Measurements from ENCODE around the gene PDE1A.

PDE1A gene

DNA sequence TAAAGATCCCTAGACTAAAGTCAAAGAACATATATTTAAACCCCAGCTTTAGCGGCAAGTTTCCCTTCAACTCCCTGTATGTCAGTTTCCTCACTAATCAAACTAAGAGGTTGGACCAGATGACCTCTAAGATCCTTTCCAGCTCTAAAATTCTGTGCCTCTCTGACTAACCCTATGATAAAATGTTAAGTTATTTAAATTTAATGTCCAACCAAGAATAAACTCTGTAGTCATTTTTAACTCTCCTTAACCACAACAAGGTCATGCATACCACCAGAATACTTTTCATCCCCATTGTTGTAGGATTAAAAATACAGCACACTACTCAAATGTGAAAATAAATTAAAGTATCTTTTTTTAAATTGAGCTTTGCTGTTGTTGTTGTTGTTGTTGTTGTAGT is 5.2 kb upstream of the PDE1A start:
- H3K4me3 Mint-ChIP-seq = no peak overlapping the region
- H3K27me3 Mint-ChIP-seq = no peaks in the 10 kb centered on the region
- H3K36me3 Mint-ChIP-seq (ENCODE audit: insufficient read depth) = no peaks in the 10 kb centered on the region
- H3K4me1 Mint-ChIP-seq = no peaks in the 10 kb centered on the region
- DNase-seq (ENCODE audit: low spot score in 2 of 2) (no peak), ATAC-seq (replicated peaks; ENCODE audit: extremely low read depth, poor library complexity, severe bottlenecking) (no peak)
- peaks cover 16% of the 10 kb centered on the region for H3K9me3 Mint-ChIP-seq
- no peak overlapping the region for H3K27ac Mint-ChIP-seq (ENCODE audit: low read depth)

DNA sequence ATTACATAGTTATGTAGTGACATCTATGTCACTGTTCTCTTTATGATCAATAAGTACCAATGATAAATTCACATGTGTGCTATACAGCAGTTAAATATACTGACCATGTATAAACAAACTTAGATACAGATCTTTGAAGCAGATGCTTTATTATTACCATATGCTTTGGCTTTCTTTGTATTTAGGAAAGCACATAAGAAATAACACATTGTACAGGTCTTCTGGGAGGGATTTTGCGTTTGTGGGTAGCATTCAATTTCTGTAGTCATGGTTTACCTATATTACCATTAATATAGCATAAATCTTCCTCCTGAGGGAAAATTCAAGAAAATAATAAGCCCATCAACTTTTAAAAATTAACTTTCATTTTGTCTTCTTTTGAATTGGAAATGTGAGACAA is 1.6 kb upstream of the PDE1A start:
- ATAC-seq (replicated peaks; ENCODE audit: extremely low read depth, poor library complexity, severe bottlenecking) (no peak), DNase-seq (ENCODE audit: low spot score in 2 of 2) (no peak)
- Mint-ChIP-seq H3K9me3 (peaks cover 11% of the 10 kb centered on the region), H3K27ac (ENCODE audit: low read depth) (no peak overlapping the region), H3K4me1 (no peaks in the 10 kb centered on the region), H3K4me3 (no peak overlapping the region), H3K27me3 (no peaks in the 10 kb centered on the region), H3K36me3 (ENCODE audit: insufficient read depth) (no peaks in the 10 kb centered on the region)

- Mint-ChIP-seq H3K4me3 (no peak overlapping the region), H3K9me3 (peaks cover 5% of the 10 kb centered on the region), H3K4me1 (no peaks in the 10 kb centered on the region), H3K36me3 (ENCODE audit: insufficient read depth) (no peaks in the 10 kb centered on the region), H3K27ac (ENCODE audit: low read depth) (no peak overlapping the region), H3K27me3 (no peaks in the 10 kb centered on the region)
- DNase-seq (ENCODE audit: low spot score in 2 of 2) = no peak
- no peak for ATAC-seq (replicated peaks; ENCODE audit: extremely low read depth, poor library complexity, severe bottlenecking)
Observed at GRCh38 chr2:182426082-182426917, 536 bp downstream of the PDE1A start.

GRCh38 chr2:182422864-182423263 is 4.0 kb downstream of the PDE1A start:
- H3K36me3 Mint-ChIP-seq (ENCODE audit: insufficient read depth) = no peaks in the 10 kb centered on the region
- H3K27me3 Mint-ChIP-seq = no peaks in the 10 kb centered on the region
- H3K4me1 Mint-ChIP-seq = no peaks in the 10 kb centered on the region
- ATAC-seq (replicated peaks; ENCODE audit: extremely low read depth, poor library complexity, severe bottlenecking) (no peak), DNase-seq (ENCODE audit: low spot score in 2 of 2) (no peak)
- no peak overlapping the region for H3K4me3 Mint-ChIP-seq
- no peak overlapping the region for H3K27ac Mint-ChIP-seq (ENCODE audit: low read depth)
- no peaks in the 10 kb centered on the region for H3K9me3 Mint-ChIP-seq

- Mint-ChIP-seq H3K27ac (ENCODE audit: low read depth) (no peak overlapping the region), H3K4me3 (no peak overlapping the region), H3K36me3 (ENCODE audit: insufficient read depth) (no peaks in the 10 kb centered on the region), H3K9me3 (no peaks in the 10 kb centered on the region), H3K4me1 (no peaks in the 10 kb centered on the region), H3K27me3 (no peaks in the 10 kb centered on the region)
- DNase-seq (ENCODE audit: low spot score in 2 of 2) (no peak), ATAC-seq (replicated peaks; ENCODE audit: extremely low read depth, poor library complexity, severe bottlenecking) (no peak)
Observed at GRCh38 chr2:182420669-182421068, 6.2 kb downstream of the PDE1A start.

DNA sequence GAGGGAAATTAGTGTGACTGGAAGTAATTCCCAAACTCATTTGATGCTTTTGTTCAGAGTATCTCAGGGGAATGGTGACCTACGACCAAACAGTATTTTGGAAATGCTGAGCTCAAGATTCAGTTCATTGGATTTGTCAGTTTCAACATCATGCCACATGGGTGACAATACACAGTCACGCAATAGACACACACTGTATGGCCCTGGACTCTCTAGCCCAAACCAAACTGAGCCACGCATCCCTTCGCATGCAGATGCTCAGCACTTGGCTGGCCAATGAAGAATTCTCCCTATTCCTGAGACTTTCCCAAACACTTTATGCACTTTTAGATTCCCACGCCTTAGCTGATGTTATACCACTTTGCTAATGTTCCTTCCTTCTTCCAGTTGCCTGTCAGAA is 10.0 kb downstream of the PDE1A start:
- Mint-ChIP-seq H3K27me3 (no peaks in the 10 kb centered on the region), H3K4me1 (no peaks in the 10 kb centered on the region), H3K27ac (ENCODE audit: low read depth) (no peak overlapping the region), H3K9me3 (no peaks in the 10 kb centered on the region), H3K36me3 (ENCODE audit: insufficient read depth) (no peaks in the 10 kb centered on the region), H3K4me3 (no peak overlapping the region)
- ATAC-seq (replicated peaks; ENCODE audit: extremely low read depth, poor library complexity, severe bottlenecking) (no peak), DNase-seq (ENCODE audit: low spot score in 2 of 2) (no peak)

DNA sequence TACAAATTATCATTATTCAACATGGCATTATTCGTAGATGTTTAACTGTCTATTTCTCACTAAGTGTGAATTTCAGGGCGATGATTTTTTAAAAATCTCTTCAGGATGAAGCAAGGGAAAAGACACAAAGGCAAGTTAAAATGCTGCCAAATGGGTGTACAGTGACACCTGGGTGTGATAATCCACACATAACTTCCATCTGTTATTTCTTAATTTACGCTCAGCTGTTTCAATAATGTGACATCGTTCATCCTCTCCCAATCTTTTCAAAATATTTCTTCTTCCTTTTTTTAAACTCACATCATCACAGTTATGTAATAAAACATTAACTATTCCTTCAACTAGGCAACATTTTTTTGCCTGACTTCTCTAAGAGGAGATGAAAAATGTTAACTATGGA is 10.6 kb downstream of the PDE1A start:
- H3K27me3 Mint-ChIP-seq = no peaks in the 10 kb centered on the region
- H3K4me1 Mint-ChIP-seq = no peaks in the 10 kb centered on the region
- no peak overlapping the region for H3K4me3 Mint-ChIP-seq
- no peak for ATAC-seq (replicated peaks; ENCODE audit: extremely low read depth, poor library complexity, severe bottlenecking)
- H3K36me3 Mint-ChIP-seq (ENCODE audit: insufficient read depth) = no peaks in the 10 kb centered on the region
- no peak for DNase-seq (ENCODE audit: low spot score in 2 of 2)
- H3K27ac Mint-ChIP-seq (ENCODE audit: low read depth) = no peak overlapping the region
- no peaks in the 10 kb centered on the region for H3K9me3 Mint-ChIP-seq

DNA sequence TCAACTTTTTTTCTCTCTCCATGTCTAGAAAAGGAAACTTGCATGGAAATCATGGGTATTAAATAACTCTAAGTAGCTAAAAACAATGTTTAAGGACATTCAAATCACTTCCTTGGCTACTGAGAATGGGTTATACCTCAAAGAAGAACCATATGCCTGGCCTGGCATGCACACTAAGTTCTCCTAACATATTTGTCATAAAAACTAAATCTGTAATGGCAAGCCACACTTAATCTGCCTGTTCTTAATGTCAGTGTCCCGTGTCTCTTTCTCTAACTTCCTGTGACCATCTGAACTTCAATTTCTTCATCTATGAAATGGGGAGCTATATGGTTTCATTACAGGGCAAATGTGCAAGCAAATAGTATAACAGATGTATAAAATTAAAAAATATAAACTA is 11.1 kb downstream of the PDE1A start:
- Mint-ChIP-seq H3K27ac (ENCODE audit: low read depth) (no peak overlapping the region), H3K36me3 (ENCODE audit: insufficient read depth) (no peaks in the 10 kb centered on the region), H3K27me3 (no peaks in the 10 kb centered on the region), H3K4me1 (no peaks in the 10 kb centered on the region), H3K4me3 (no peak overlapping the region), H3K9me3 (no peaks in the 10 kb centered on the region)
- ATAC-seq (replicated peaks; ENCODE audit: extremely low read depth, poor library complexity, severe bottlenecking) (no peak), DNase-seq (ENCODE audit: low spot score in 2 of 2) (no peak)

DNA sequence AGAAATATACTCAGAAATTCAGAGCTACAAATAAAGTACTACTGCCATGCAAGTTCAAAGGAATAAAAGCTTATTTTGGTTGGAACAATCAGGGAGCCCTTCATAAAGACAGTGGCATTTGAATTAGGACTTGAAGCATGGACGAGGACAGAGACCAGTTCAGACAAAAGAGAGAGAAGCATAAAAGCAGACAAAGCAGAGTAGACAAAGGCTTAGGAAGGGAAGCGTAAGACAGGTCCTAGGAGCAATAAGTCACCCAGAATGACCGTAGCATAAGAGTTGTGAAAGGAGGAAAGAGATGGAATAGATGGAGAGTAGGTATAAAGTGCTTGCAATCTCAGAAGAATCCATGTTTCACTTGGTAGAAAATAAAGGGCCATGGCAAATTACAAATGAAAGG is 14.0 kb downstream of the PDE1A start:
- Mint-ChIP-seq H3K27me3 (no peaks in the 10 kb centered on the region), H3K36me3 (ENCODE audit: insufficient read depth) (no peaks in the 10 kb centered on the region), H3K9me3 (peaks cover 8% of the 10 kb centered on the region), H3K4me3 (no peak overlapping the region), H3K27ac (ENCODE audit: low read depth) (no peak overlapping the region), H3K4me1 (no peaks in the 10 kb centered on the region)
- DNase-seq (ENCODE audit: low spot score in 2 of 2) = no peak
- no peak for ATAC-seq (replicated peaks; ENCODE audit: extremely low read depth, poor library complexity, severe bottlenecking)

DNA sequence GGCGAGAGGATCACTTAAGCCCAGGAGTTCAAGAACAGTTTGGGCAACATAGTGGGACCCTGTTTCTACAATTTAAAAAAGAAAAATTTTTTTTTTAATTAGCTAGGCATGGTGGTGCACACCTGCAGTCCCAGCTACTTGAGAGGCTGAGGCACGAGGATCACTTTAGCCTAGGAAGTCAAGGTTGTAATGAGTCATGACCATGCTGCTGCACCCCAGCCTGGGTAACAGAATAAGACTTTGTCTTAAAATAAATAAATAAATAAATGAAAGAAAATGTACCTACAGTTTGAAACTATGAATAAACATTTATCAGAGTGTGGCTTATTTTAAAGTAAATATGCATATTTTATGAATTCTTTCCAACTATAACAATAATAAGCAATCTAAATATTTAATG is 16.7 kb downstream of the PDE1A start:
- H3K27me3 Mint-ChIP-seq = no peaks in the 10 kb centered on the region
- no peaks in the 10 kb centered on the region for H3K4me1 Mint-ChIP-seq
- H3K36me3 Mint-ChIP-seq (ENCODE audit: insufficient read depth) = no peaks in the 10 kb centered on the region
- peaks cover 8% of the 10 kb centered on the region for H3K9me3 Mint-ChIP-seq
- DNase-seq (ENCODE audit: low spot score in 2 of 2) (no peak), ATAC-seq (replicated peaks; ENCODE audit: extremely low read depth, poor library complexity, severe bottlenecking) (no peak)
- H3K27ac Mint-ChIP-seq (ENCODE audit: low read depth) = no peak overlapping the region
- no peak overlapping the region for H3K4me3 Mint-ChIP-seq

GRCh38 chr2:182406221-182406620 is 20.6 kb downstream of the PDE1A start:
- DNase-seq (ENCODE audit: low spot score in 2 of 2) = no peak
- Mint-ChIP-seq H3K4me3 (no peak overlapping the region), H3K9me3 (peaks cover 8% of the 10 kb centered on the region)

GRCh38 chr2:182404975-182405561 is 21.8 kb downstream of the PDE1A start:
- Mint-ChIP-seq H3K27me3 (no peaks in the 10 kb centered on the region), H3K36me3 (ENCODE audit: insufficient read depth) (no peaks in the 10 kb centered on the region), H3K4me3 (no peak overlapping the region), H3K4me1 (no peaks in the 10 kb centered on the region), H3K27ac (ENCODE audit: low read depth) (no peak overlapping the region), H3K9me3 (peaks cover 13% of the 10 kb centered on the region)
- ATAC-seq (replicated peaks; ENCODE audit: extremely low read depth, poor library complexity, severe bottlenecking) = no peak
- DNase-seq (ENCODE audit: low spot score in 2 of 2) = no peak

More at GRCh38 chr2:182406221-182406620, 20.6 kb downstream of the PDE1A start:
- Mint-ChIP-seq H3K27me3 (no peaks in the 10 kb centered on the region), H3K4me1 (no peaks in the 10 kb centered on the region), H3K36me3 (ENCODE audit: insufficient read depth) (no peaks in the 10 kb centered on the region), H3K27ac (ENCODE audit: low read depth) (no peak overlapping the region)
- ATAC-seq (replicated peaks; ENCODE audit: extremely low read depth, poor library complexity, severe bottlenecking) = no peak

DNA sequence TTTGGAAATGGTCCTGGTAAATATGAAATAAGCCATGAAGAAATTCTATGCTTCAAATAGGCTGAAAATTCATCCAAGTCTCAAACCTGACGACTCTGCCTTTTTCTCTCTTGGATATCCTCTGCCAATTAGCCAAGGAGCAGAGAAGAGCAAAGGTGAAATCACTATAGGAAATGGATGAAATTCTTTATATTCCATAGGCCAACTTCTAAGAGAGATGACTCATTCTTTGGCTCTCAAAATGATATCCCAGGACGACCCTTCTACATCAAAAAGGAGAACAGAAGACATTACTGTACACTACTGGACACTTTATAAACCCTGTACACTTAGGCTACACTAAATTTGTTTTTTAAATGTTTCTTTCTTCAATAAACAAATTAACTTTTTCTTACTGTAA is 22.7 kb downstream of the PDE1A start:
- Mint-ChIP-seq H3K27ac (ENCODE audit: low read depth) (no peak overlapping the region), H3K4me3 (no peak overlapping the region), H3K9me3 (peaks cover 12% of the 10 kb centered on the region), H3K4me1 (no peaks in the 10 kb centered on the region), H3K36me3 (ENCODE audit: insufficient read depth) (no peaks in the 10 kb centered on the region), H3K27me3 (no peaks in the 10 kb centered on the region)
- ATAC-seq (replicated peaks; ENCODE audit: extremely low read depth, poor library complexity, severe bottlenecking) = no peak
- DNase-seq (ENCODE audit: low spot score in 2 of 2) = no peak
